CMK (cell line): Measurements from ENCODE around the gene UNC13D.
A peak's percentile ranks its signal among the peaks of the same experiment; 100 is the strongest.
"Not testable (repeated sequence)": the region's sequence is repeated elsewhere in the genome, so short reads cannot be mapped to it uniquely, and the experiment has no call there.

ENCODE experiments used
- DNase-seq: peaks from one replicate; pipeline ENCODE4 v3.0.0-alpha.2; 2010; ENCODE audit warnings: low read depth

UNC13D gene

DNA sequence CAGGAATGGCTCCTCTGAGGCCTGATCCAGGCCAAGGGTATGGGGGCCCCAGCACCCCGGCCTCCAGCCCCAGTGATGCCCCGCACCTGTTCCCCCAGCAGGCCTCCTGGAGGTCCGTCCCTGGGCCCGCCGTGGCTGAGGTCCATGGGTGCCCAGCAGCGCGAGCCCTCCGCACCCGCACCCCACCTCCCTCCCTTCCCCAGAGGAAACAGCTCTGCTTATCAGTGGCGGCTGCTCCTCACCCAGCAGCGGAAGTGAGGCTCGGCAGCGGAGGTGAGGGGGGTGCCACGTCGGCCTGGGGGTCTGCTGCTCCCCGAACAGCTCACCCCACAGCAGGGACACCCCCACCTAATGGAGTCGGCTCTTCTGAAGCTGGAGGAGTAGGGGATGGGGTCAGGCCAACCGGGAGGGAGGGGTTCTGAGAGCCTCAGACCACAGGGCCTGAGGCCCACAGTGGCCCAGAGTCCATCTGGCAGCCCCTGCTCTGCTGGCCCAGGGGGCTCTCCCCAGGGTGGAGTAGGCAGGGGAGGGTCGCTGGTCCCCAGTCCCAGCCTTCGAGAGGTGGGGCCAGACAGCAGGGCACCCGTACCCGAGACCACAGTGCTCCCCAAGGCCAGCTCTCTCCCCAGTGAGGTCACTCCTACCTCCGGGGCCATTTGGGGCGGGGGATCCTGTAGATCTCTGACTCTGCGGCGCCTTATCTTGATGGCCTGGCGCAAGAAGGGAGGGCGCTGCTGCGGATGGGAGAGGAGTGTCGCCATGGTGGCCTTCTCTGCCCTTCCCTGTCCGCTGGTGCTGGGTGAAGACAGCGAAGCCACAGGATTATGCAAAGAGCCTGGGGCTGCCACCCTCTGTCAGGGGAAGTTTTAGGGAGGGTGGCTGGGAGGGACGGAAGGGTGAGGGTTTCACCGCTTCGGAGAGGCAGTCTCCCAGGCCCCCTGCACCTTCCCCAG lies at the start of gene UNC13D:
Gene UNC13D (minus strand): TSS at position 828 of the 953 bp plus-strand sequence. CDS start 67 bp downstream, at position 761.
- peak; percentile 93 for DNase-seq

DNA sequence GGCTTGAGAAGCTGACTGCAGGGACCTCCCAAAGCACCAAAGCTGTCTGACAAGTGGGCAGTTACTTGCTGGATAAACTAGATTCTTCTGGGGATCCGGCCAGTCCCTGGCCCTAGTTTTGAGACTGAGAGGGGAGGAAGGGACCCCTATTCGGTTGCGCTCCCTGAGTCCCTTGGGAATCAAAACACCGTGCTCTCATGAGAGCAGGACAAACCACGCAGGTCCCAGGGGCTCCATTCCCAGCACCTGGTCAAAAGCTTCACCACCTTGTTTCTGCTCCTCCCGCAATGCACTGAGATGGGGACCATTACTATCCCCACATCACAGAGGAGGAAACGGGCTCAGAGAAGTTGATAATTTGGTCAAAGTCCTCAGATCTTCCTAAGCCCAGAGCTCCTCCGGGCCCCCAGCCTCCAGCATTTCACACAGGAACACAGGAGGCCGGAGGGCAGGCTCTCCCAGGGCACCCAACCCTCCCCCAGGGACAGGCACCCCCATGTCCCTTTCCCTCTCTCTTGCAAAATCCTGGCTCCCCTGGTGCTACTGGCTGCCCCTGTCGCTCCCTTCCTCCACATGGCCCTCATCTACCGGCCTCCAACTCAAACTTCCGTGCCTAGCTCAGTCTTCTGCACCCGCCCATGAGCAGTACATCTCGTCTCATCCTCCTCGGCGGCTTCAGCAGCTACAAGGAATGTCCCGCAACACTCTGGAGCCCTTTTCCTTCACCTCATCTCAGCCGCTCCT lies 49.3 kb upstream of the UNC13D start:
- DNase-seq: no peak

DNA sequence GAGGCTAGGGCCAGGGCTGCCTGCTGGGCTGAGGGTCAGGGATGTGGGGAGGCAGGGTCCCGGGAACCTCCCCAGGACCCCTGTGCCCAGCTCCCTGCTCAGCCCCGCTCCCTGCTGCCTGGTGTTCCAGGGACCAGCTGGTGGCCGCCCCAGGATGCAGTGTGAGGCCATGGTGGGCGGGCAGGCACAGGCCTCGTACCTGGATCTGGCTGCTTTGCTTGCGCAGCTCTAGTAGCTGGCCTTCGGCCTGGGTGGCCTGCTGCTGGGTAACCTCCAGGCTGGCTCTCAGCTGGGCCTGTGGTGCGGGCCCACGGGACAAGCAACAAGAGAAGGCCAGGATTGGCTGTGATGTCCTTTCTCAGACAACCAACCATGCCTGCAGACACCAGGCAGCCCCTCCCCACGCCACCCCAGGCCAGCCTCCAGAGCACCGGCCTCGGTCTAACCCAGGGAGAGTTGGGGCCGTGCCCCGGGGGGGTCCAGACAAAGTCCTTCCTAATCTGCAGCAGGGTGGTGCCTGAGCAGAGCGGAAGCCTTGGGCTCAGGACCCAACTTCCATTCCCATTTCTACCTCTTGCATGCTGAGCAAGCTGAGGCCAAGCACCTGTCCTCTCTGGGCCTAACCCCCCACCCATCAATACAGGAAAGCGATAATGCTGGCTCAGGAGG lies 48.5 kb upstream of the UNC13D start:
- DNase-seq: no peak

DNA sequence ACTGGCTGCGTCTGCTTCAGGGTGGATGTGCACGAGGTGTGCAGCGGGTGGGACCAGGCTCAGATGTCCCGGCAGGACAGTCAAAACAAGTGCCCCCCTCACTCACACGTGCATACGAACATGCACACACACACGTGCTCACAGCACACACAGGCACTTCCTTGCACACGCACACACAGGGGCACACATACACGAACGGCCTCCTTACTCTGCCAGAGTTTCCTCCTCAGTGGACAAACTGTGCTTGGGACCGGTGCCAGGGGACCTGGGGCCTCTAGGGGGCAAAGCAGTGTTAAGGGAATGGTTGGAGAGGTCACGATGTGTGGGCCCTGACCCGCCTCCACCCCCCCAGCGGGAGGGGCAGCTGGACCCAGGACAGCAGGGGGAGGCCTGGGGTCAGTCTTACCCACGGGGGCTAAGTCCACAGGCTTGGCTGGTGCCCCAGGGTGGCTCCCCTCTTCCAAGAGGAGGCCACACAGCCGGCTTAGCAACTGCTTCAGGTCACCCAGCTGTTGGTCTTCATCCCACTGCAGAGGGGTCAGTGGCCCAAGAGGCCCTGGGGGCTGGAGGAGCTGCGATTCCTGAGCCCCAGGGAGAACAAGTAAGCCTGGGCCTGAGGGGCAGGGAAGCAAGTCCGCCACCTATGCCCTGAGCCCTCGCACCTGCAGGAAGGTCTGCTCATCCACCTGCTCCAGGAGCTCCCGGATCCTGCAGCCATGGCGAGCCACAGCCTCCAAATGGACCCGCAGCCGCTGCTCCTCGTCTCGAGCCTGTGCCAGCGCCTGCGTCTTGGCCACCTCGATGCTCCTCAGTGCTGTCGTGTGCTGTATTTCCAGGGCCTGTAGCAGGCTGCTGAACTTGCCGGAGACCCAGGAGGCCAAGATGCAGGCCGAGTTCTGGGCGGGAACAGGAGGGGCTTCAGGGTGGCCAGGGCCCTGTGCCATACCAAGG lies 47.7 kb upstream of the UNC13D start:
- DNase-seq: no peak

DNA sequence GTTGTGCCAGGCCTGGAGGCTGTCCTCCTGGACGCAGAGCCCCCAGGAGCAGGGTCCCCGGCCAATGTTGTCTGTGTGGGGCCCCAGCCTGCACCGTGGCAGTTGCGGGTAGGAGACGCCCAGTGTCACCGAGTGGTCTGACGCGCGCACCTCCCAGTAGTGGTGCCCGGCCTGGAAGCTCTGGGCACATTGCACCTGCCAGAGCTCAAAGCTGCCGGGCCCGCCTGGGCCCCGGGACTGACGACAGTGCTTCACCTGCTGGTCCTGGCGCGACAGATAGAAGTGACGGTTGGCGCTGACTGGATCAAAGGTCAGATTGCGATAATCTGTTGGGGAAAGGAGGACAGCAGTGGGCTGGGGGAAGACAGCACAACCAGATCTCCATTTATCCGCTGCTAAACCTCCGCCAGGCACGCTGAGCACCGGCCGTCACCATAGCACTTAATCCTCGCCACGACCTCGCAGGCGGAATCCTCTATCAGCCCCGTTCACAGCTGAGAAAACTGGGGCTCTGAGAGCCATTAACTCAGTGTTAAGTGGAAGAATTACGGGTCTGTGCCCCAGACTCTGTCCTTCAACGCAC lies 46.9 kb upstream of the UNC13D start:
- DNase-seq: no peak

DNA sequence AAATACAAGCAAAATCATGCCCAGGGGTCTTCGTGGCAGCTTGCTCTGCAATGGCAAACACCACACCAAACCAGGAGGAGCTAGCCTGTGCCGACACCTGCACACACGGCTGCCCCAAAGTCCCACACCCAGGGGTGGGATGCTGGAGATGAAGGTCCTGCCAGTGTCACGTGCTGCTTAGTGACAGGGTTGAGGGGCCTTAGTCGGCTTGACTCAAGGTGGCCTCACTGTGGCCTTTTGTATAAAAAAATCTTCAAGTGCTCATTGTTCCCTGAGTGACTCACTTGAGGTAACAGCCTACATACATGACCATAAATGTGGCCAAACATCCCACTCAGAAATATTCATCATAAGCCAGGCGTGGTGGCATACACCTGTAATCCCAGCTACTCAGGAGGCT lies 45.2 kb upstream of the UNC13D start:
- no peak for DNase-seq

DNA sequence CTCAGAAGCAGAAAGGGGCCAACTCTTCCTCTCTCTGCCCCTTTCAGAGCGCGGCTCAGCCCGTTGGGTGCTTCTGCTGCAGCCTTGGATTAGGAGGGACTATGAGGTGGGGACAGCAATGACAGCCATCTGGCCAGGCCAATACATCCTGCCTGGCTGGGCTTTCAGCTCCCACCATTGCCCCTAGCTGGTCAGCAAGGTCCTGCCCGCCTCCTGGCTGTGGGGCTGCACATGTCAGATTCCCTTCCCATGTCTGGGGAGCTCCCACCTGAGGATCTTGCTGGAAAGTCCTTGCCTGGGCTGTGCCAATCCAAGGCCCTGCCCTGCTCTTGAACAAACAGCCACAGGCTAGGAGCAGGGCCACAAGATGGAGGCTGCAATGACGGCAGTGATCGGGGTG lies 44.3 kb upstream of the UNC13D start:
- no peak for DNase-seq

DNA sequence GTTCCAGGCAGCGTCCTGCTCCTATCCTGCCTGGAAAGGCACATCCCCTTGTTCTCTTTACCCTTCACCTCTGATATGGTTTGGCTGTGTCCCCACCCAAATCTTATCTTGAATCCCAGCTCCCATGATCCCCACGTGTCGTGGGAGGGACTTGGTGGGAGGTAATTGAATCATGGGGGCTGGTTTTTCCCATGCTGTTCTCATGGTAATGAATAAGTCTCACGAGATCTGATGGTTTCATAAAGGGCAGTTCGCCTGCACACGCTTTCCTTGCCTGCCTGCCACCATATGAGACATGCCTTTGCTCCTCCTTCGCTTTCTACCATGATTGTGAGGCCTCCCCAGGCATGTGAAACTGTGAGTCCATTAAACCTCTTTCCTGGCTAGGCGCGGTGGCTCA lies 41.7 kb upstream of the UNC13D start:
- not testable (repeated sequence) for DNase-seq

DNA sequence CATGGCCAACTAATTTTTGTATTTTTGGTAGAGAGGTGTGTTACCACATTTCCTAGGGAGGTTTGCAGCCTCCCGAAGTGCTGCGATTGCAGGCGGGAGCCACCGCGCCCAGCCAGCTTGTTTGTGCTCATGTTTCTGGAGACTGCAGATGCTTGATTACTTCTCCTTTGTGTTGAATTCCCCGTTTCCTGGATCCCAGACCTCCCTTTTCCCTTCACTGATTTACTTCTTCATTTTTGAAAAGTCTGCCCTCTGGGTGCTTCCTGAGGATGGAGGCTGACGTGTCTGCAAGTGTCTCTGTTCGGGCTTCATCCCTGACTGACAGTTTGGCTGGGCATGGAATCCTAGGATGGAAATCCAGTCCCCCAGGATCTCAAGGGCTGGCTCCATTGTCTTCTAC lies 41.2 kb upstream of the UNC13D start:
- no peak for DNase-seq

DNA sequence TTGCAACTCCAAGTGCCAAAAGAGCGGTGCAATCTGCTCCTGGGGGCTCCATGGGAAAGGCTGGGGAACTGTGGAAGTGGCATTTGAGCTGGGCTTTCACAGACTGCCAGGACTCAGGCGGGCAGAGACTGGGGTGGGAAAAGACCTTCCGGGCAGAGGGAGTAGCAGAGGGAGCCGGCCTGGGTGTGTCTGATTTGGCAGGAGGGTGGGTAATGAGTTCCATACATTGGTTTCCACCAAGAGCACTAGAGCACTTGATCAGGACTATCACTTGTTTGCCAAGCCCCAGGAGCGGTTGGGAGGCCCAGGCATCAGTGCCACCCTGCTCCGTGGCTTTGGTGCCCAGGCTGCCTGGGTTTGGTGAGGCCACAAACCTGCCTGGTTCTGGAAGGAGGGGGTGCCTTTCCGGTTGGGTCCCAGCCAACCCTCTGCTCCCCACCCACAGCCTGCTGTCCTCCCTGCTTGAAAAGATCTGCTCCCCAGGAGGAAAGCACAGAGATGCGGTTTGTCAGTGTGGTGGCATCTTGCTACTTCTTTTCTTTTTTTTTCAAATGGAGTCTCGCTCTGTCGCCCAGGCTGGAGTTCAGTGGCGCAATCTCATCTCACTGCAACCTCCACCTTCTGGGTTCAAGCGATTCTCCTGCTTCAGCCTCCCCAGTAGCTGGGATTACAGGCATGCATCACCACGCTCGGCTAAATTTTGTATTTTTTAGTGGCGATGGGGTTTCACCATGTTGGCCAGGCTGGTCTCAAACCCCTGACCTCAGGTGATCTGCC lies 37.7 kb upstream of the UNC13D start:
- no peak for DNase-seq

DNA sequence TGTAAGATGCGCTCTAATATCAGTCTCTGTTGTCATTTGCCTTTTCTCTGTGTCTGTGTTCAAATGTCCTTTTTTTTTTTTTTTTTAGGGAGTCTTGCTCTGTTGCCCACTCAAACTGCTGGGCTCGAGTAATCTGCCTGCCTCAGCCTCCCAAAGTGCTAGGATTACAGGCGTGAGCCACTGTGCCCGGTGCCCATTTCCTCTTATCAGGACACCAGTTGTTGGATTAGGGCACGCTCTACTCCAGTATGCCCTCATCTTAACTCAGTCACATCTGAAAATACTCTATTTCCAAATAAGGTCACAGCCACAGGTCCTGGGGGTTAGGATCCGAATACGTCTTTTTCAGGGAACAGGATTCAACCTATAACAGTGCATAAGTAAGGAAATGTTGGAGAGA lies 36.1 kb upstream of the UNC13D start:
- DNase-seq: no peak

DNA sequence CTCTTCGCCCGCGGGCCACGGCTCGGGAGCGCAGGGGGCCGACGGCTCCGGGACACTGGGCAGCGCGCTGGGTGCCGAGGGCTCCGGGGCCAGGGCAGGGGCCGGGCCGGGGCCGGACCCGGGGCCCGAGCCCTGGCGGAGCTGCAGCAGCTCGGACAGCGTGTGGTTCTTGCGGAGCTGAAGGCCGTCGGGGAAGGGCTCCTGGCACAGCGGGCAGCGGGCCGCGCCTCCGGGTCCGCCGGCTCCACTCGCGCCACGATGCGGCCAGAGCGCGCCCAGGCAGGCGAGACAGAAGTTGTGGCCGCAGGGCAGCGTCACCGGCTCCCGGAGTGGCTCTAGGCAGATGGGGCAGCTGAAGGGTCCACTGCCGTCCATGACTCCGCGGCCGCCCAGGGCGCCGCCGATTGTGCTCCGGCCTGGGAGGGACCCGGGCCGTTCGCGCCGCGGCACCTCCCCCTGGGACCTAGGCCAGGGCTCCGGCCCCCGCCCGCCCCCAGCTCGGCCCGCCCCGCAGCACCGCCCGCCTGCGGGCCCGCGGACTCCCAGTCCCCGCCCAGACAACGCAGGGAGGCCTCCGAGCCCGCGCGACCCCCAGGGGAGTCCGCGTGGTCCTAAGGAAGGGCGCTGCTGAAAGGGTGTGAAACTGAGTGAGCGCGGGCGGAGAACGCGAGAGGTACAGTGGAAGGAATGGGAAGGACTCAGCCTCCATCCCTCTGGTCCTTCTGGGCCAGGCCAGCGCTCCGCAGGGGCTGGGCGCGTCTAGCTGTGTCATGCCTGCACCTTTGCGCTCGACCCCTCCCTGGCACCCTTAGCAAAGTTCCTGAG lies 34.2 kb upstream of the UNC13D start, which contains the start of gene TRIM47:
Gene TRIM47 (minus strand): TSS at position 408 of the 825 bp plus-strand sequence. CDS start 33 bp downstream, at position 375.
- DNase-seq: no peak

DNA sequence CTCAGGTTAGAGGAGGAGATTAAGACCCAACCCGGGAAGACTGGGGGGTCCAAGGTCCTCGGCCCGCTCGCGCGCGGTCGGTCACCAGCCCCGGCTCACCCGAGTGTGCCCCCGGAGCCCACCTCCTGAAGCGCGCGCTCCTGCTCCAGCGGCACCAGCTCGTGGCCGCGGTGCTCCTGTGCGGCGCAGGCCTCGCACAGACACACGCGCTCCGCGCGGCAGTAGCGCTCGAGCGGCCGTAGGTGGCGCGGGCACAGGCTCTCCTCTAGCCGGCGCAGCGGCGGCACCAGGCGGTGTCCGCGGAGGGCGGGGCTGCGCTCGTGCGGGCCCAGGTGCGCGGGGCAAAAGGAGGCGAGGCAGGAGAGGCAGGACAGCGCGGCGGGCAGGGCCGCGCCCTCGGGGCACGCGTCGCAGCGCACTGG lies 33.6 kb upstream of the UNC13D start:
- no peak for DNase-seq

DNA sequence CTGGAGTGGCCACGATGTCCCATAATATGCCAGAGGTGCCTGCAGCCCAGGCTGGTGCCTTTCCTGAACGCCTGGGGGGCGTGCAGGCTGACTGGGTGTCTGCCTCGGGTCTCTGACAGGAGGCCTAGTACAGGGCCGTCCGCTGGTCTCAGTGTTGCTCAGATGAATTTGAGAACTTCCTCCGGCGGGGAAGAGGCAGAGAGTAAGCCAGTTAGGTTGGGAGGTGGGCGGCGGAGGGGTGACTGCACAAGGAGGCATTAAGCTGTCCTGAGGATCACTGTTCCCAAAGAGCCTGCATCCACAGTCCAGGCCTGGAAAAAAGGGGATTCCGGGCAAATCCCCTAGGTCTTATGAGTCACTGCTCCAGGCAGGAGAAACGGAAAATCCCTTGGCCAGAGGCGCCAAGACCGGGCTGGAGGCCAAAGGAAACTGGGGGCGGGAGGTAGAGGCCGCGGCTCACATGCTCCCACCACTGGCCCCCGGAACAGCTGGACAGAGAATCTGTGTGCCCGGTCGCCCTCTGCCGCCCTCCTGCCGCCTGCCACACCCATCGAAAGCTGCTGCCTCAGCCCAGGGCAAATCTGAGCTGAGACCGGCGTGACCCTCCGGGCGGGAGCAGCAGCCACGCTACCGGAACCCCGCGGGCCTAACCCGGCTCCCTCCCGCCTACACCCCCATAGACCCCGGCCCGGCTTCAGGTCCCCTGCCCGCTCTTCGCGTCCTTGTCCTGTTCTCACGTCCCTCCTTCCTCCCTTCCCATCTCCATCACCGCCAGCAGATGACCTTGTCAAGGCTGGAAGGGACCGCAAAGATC lies 32.9 kb upstream of the UNC13D start:
- DNase-seq: no peak

DNA sequence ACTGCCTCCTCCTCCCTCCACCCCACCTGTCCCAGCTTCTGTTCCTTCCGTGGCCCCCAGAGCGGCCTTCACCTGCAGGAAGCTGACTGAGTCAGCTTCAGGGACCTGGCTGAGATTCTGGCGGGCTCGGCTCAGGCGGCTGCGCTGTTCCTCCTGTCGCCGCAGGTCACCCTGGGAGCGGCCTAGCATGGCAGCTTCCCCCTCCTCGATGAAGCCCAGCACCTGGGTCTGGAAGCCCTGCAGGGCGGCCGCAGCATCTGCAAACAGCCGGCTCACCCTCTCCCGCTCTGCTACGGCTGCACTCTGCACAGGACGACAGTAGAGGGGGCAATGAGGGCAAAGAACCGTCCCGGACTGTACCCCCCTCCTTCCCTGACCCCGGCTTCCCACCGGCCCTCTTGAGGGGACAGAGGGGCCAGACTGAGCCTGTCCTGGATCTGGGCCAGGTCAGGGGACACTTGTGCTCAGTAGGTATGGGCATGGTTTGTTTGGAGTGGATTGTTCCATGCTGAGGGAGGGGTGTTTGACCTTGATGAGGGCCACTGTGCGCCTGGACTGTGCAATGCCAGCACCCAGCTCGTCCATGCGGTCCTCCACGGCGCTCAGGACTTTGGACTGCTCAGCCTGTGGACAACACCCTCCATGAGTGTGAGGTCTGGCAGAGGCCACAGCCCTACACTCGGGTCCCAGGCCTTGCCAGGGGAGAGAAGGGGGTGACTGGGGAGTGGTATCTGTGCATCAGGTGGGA lies 32.2 kb upstream of the UNC13D start:
- no peak for DNase-seq

DNA sequence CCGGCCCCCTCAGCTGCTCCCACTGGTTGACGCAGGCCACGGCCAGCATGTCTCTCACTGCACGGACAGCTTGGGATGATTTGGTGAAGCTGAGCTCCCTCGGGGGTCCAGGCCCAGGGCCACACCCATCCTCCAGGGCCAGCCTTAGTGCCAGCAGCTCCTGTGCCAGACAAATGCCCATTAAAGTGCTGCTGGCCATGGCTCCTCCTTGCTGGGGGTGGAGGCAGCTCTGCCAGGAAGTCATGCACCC lies 31.7 kb upstream of the UNC13D start:
- DNase-seq: no peak

DNA sequence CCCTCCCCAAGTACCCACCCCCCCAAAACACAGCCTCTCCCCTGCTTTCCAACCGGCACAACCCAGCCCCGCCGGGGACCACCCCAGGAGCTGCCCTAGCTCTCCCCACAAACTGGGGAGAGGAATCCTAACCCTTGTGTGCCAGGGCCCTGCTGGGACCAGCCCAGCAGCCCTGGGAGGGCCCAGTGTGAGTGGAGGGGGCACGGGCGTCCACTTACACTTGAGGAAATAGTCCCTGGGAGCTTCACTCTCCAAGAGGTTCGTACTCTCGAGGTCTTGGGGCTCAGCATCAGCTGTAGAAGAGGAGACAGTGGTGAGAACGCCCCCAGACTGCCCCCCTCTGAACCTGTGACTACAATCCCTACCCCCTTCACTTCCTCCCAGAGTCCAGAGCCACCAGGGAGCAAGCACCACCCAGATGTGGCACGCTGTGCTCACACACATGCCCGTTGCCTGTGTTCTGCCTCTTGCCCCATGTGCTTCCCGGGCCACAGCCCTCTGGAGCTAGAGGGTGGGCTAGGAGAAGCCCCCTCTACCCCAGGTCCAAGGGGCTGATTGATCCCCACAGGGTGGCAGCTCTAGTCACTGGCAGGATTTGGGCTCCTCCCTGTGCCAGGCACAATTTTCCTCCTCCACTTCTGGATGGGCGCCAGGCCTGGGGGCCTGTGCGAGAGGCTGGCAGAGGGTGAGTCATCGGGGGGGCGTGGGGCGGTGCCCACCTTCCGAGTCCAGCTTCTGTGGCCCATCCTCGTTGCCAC lies 31.2 kb upstream of the UNC13D start:
- DNase-seq: no peak
